Skeletal muscle cell (primary cell): Measurements from ENCODE around the gene B3GALT5.

Source experiments
- DNase-seq: peaks from one replicate; pipeline ENCODE4 v3.0.0-alpha.2; 2010; ENCODE audit warnings: low read depth
- H3K4me3 ChIP-seq: 2 replicates; pipeline ENCODE4 v1.5.1; 2011; ENCODE audit warnings: low read depth, mild to moderate bottlenecking, control low read depth, low read length, moderate library complexity

The B3GALT5 gene

DNA sequence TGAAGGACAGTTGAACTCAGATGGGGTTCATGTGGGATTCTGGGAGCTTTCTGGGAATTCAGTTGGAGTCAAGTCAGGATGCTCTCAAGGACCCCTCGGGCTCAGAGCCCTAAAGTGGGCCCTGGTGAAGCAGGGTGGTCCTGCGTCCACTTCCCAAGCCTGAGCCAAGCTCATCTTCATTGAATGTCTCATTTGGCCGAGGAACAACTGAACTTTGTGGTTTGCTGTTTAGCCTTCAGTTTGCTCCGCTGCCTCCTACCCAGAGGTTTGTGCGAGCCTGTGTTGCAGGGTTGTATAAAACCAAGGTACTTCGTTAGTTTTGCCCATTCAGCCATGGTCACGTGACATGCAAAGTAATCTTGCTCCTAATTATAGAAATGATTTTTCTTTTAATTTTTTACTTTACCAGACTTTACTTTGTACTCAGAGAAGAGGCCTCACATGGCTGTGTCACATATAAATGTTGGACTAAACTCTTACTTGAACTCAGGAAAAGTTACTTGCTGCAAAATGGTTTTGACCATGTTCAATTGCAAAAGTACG is 49.7 kb downstream of the B3GALT5 start:
- DNase-seq = no peak
- H3K4me3 ChIP-seq = no peak overlapping the region

DNA sequence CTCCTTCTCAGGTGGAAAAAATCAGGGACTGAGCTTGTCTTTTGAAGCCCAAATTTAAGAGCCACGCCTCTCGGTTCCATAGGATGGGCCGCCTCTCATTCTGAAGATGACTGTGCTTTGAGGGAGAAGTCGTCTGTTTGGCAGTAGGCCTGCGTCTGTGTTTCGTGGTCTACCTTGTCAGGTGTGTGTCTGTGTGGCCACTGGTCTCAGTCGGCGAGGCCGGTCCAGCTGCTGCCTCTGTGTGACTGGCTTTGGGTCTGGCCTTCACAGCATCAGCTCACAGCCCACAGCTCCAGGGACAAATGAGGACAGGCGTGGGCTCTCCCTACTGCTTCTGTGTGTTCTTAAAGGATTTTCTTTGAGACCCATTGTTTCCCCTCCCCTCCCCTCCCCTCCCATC is 50.3 kb downstream of the B3GALT5 start:
- no peak overlapping the region for H3K4me3 ChIP-seq
- DNase-seq = no peak

- H3K4me3 ChIP-seq = no peak overlapping the region
- no peak for DNase-seq
Observed at GRCh38 chr21:39663742-39664492, 51.2 kb downstream of the B3GALT5 start.

GRCh38 chr21:39664586-39664985 is 51.8 kb downstream of the B3GALT5 start:
- no peak for DNase-seq
- H3K4me3 ChIP-seq = no peak overlapping the region

GRCh38 chr21:39666026-39666425 is 53.3 kb downstream of the B3GALT5 start:
- H3K4me3 ChIP-seq = no peak overlapping the region
- DNase-seq = no peak

DNA sequence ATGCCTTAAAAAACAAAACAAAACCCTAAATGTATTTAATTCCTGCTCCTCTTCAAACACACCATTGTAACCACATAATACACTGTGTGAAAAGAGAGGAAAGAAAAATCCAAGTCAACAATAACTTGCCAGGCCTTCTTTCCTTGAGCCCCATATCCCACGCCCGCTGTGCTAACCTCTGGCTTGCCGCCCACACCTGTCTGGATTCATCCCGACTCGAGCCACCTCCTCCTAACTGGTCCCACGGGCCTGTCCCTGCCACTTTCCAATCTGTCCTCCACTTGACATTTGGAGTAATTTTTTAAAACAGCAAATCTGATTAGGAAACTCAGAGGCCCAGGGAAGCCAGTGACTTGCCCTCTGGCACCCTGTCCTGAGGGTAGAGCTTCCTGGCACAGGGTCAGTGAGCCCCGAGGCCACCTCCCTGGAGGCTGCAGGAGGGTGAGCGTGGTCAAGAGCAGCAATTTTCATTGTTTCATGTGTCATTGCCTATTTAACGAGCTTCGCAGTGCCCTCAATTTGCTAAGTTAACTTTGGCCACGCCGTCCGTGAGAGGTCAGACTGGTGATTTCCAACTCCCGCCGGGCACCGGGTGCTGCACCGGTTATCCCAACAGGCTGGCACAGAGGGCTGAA is 54.1 kb downstream of the B3GALT5 start:
- H3K4me3 ChIP-seq = no peak overlapping the region
- DNase-seq = no peak

DNA sequence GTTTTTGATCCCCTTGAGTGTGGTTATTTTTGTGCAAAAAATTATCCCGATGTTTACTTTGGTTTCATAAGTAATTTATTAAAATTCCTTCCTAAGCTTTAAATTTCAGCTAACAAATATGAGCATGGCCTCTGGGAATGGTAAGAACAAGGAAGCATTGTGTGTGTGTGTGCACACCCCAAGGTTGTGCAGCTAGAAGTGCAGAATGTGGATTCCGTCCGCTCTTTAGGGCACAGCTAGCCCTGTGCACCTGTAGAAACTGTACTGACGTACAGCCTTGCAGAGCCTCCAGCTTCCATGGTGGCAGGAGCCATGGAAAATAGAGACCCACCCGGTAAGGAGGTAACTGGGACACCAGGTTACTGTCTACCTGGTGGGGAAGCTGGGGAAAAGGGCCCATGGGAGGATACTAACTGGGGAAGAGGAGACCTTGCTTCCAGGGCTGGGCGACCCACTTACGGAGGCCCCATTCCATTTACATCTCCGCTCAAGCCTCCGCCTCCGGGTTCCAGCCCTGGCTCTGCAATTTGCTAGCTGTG is 54.7 kb downstream of the B3GALT5 start:
- H3K4me3 ChIP-seq = no peak overlapping the region
- no peak for DNase-seq

- DNase-seq = no peak
- no peak overlapping the region for H3K4me3 ChIP-seq
Observed at GRCh38 chr21:39668369-39668768, 55.6 kb downstream of the B3GALT5 start.

- no peak for DNase-seq
- no peak overlapping the region for H3K4me3 ChIP-seq
Observed at GRCh38 chr21:39669485-39669884, 56.7 kb downstream of the B3GALT5 start.

- no peak for DNase-seq
- no peak overlapping the region for H3K4me3 ChIP-seq
Observed at GRCh38 chr21:39669976-39670661, 57.4 kb downstream of the B3GALT5 start.

DNA sequence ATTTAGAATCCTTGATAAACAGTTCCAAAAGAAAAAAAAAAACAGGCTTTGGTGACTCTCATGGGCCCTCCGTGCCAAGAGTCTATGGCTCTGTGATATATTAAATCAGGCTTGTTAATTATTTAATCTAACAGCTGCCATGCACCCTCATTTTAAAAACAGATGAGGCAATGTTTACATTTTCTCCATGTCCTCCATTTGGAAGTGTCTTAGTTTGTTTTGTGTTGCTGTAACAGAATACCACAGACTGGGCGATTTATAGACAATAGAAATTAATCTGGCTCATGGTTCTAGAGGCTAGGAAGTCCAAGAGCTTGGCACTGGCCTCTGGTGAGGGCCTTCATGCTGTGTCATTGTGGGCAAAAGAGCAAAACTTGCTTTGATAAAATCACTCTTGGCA is 58.0 kb downstream of the B3GALT5 start:
- DNase-seq = no peak
- H3K4me3 ChIP-seq = no peak overlapping the region

GRCh38 chr21:39671986-39672385 is 59.2 kb downstream of the B3GALT5 start:
- DNase-seq = no peak
- H3K4me3 ChIP-seq = no peak overlapping the region

DNA sequence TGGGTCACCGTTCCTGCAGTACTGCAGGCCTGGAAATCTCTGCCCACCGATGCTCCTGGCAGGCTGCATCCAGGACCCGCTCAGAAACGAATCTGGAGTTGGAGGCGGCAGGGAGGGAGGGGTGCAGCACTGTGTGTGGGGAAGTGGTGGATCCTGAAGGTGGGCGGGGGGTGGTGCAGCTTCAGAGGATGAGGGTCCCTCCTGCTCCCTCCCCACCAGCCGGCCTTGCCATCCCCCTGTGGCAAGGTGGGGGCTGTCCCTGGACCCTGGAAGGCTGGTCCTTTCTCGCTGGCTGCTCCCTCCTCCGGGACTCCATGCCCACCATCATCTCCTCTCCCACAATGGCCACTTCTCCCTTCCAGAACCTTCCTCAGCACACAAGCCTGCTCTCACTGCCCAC is 60.4 kb downstream of the B3GALT5 start:
- no peak overlapping the region for H3K4me3 ChIP-seq
- DNase-seq = no peak

DNA sequence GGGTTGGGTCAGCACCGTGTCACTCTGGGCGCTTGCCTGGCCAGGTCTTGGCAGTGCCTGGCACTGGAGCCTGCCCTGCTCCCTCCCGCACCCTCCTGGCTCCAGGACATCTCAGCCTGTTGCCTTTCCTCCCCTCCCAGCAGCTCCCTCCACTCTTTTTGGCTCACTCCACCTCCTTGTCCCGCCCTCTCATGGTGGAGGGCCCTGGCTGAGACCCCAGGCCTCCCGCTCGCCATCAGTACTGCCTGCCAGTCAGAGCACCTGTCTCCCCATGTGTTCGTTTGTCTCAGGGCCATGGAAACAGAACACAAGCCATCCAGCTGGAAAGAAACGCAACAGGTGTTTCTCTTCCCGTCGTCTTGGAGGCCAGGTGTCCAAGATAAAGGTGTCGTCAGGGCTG is 61.0 kb downstream of the B3GALT5 start:
- no peak for DNase-seq
- H3K4me3 ChIP-seq = no peak overlapping the region

GRCh38 chr21:39674801-39675200 is 62.1 kb downstream of the B3GALT5 start:
- H3K4me3 ChIP-seq = no peak overlapping the region
- DNase-seq = no peak

DNA sequence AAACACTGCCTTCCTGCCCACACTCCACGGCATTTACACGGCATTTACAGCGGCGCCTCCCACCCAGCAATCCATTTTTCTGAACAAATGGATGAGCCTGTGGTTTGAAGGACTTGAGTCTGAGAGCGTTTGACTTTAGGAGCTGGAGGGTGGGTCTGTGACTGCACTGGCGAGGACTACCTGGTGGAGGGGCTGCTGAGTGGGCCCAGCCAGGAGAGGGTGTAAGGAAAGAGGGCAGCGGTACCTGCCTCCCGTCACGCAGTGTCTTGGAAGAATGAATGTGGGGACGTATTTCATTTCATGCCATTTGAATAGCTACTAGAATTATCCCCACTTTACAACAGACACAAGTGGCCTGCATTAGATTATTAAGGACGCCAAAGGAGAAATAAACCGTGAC is 62.9 kb downstream of the B3GALT5 start:
- no peak overlapping the region for H3K4me3 ChIP-seq
- DNase-seq = no peak

GRCh38 chr21:39675993-39676661 is 63.4 kb downstream of the B3GALT5 start:
- H3K4me3 ChIP-seq = no peak overlapping the region
- peak; percentile 54 for DNase-seq

DNA sequence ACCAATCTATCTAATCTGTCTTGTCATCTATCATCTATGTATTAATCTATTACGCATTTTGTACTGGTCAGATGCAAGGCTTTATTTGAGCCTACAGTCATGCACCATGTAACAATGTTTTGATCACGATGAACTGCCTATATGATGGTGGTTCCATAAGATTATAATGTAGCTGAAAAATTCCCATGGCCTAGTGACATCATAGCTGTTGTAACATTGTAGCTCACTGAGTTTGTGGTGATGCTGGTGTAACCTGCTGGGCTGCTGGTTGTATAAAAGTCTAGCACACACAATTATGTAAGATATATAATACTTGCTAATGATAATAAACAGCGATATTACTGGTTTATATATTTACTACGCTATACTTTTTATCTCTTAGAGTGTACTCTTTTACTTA is 67.5 kb downstream of the B3GALT5 start:
- no peak for DNase-seq
- no peak overlapping the region for H3K4me3 ChIP-seq

DNA sequence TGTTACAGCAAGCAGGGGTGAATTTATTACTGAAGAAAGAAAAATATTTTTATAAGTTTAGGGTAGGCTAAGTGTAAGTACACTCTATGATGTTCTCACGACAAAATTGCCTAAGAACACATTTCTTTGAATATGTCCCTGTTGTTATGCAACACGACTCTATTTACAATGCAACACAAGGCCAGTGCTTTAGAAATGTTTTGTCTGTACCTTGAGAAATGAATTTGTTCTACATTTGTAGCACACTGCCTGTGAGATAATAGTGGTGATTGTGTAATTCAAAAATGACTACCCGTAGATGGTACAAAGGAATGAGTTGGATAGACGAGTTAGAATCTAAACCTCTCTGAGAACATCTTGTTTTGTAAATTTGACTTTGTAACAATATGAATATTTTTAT is 68.5 kb downstream of the B3GALT5 start:
- no peak overlapping the region for H3K4me3 ChIP-seq
- DNase-seq = peak; percentile 61

- H3K4me3 ChIP-seq = no peak overlapping the region
- peak; percentile 72 for DNase-seq
Observed at GRCh38 chr21:39681845-39682244, 69.1 kb downstream of the B3GALT5 start.
